HEK293 (cell line): ENCODE data around the gene EIF4H.

Experiments used
- CTCF ChIA-PET: fragments of 350-600 bp; formaldehyde crosslinking; extraction: SDS; loops from one replicate; lab custom pipeline; 2021; ENCODE audit warnings: antibody characterized with exemption; lab: Yijun Ruan, JAX
- POLR2A ChIA-PET: fragments of 300-600 bp; formaldehyde crosslinking; extraction: SDS; loops from one replicate; lab custom pipeline; 2020; ENCODE audit warnings: antibody characterized with exemption, inconsistent platforms; lab: Yijun Ruan, JAX
- H3K27ac ChIP-seq: fragments of 200-500 bp; sonication (Bioruptor generic); 2 replicates; pipeline ENCODE4 v1.5.1; 2014; ENCODE audit warnings: low read depth, low read length, control low read depth, inconsistent platforms; ENCODE audit errors: extremely low read depth
- H3K36me3 ChIP-seq, 2 experiments: fragments of 200-500 bp in 1 of 2; sonication (Bioruptor generic) in 1 of 2; 1 replicate in 1 of 2; 2 replicates in 1 of 2; pipeline ENCODE4 v1.5.1; 2014 to 2017; ENCODE audit warnings: inconsistent platforms in 2 of 2, low read length in 2 of 2; ENCODE audit not compliant: control insufficient read depth in 2 of 2, insufficient read depth in 1 of 2
- H3K4me1 ChIP-seq: fragments of 200-500 bp; sonication (Bioruptor generic); 2 replicates; pipeline ENCODE4 v1.5.1; 2014; ENCODE audit warnings: mild to moderate bottlenecking, low read length, inconsistent platforms; ENCODE audit not compliant: control insufficient read depth, insufficient read depth
- H3K4me3 ChIP-seq: 2 replicates; pipeline ENCODE4 v1.5.1; 2011; ENCODE audit warnings: low read depth, mild to moderate bottlenecking, control low read depth, low read length, moderate library complexity
- H3K9me3 ChIP-seq: fragments of 200-500 bp; sonication (Bioruptor generic); 2 replicates; pipeline ENCODE4 v1.5.1; 2014; ENCODE audit warnings: low read depth, low read length, inconsistent platforms; ENCODE audit not compliant: control insufficient read depth, insufficient read depth
- ATF2 ChIP-seq: fragments of 450-650 bp; formaldehyde crosslinking; IDR thresholded peaks from 2 replicates; pipeline ENCODE4 v1.5.1; 2016; ENCODE audit warnings: missing biosample characterization, missing genetic modification characterization, low read depth
- ZBTB17 ChIP-seq: fragments of 450-650 bp; formaldehyde crosslinking; IDR thresholded peaks from 2 replicates; pipeline ENCODE4 v1.5.1; 2016; ENCODE audit warnings: missing biosample characterization, missing genetic modification characterization
- ZNF10 ChIP-seq: fragments of 450-650 bp; formaldehyde crosslinking; IDR thresholded peaks from 2 replicates; pipeline ENCODE4 v1.5.1; 2017; ENCODE audit warnings: missing biosample characterization, missing genetic modification characterization
- ZNF121 ChIP-seq: fragments of 450-650 bp; formaldehyde crosslinking; IDR thresholded peaks from 2 replicates; pipeline ENCODE4 v1.5.1; 2016; ENCODE audit warnings: missing biosample characterization, missing genetic modification characterization
- ZNF148 ChIP-seq: fragments of 450-650 bp; formaldehyde crosslinking; IDR thresholded peaks from 2 replicates; pipeline ENCODE4 v1.5.0; 2017; ENCODE audit warnings: missing biosample characterization, missing genetic modification characterization, borderline replicate concordance
- ZNF169 ChIP-seq: fragments of 450-650 bp; formaldehyde crosslinking; IDR thresholded peaks from 2 replicates; pipeline ENCODE4 v1.5.1; 2016; ENCODE audit warnings: missing biosample characterization, missing genetic modification characterization
- ZNF324 ChIP-seq: fragments of 450-650 bp; formaldehyde crosslinking; IDR thresholded peaks from 2 replicates; pipeline ENCODE4 v1.5.1; 2016; ENCODE audit warnings: missing biosample characterization, missing genetic modification characterization
- ZNF366 ChIP-seq: fragments of 450-650 bp; formaldehyde crosslinking; conservative IDR thresholded peaks from 2 replicates; pipeline ENCODE4 v1.5.1; 2016; ENCODE audit warnings: missing biosample characterization, missing genetic modification characterization
- ZNF426 ChIP-seq: fragments of 450-650 bp; formaldehyde crosslinking; IDR thresholded peaks from 2 replicates; pipeline ENCODE4 v1.5.1; 2017; ENCODE audit warnings: missing biosample characterization, missing genetic modification characterization, mild to moderate bottlenecking, inconsistent platforms, moderate library complexity
- ZNF629 ChIP-seq: fragments of 450-650 bp; formaldehyde crosslinking; IDR thresholded peaks from 2 replicates; pipeline ENCODE4 v1.5.1; 2017; ENCODE audit warnings: missing biosample characterization, missing genetic modification characterization
- ZNF658 ChIP-seq: fragments of 450-650 bp; formaldehyde crosslinking; IDR thresholded peaks from 2 replicates; pipeline ENCODE4; 2016; ENCODE audit warnings: missing biosample characterization, missing genetic modification characterization
- ZNF701 ChIP-seq: fragments of 450-650 bp; formaldehyde crosslinking; IDR thresholded peaks from 2 replicates; pipeline ENCODE4 v1.5.1; 2016; ENCODE audit warnings: missing biosample characterization, missing genetic modification characterization
- TF ChIP-seq, protein P1 (sequence below): fragments of 450-650 bp; formaldehyde crosslinking; IDR thresholded peaks from 2 replicates; pipeline ENCODE4 v1.5.1; 2017; ENCODE audit warnings: missing biosample characterization, missing genetic modification characterization
- TF ChIP-seq, protein P2 (sequence below): fragments of 450-650 bp; formaldehyde crosslinking; IDR thresholded peaks from 2 replicates; pipeline ENCODE4 v1.5.1; 2017; ENCODE audit warnings: missing biosample characterization, missing genetic modification characterization
- TF ChIP-seq, protein P3 (sequence below): fragments of 450-650 bp; formaldehyde crosslinking; IDR thresholded peaks from 2 replicates; pipeline ENCODE4 v1.5.1; 2016; ENCODE audit warnings: missing biosample characterization, missing genetic modification characterization

Gene EIF4H

GRCh38 chr7:74178632-74179031, 4.5 kb downstream of the EIF4H start:
- H3K36me3 ChIP-seq: peaks cover 3 to 58% of the 10 kb centered on the region in 2 experiments; a peak in 2 of 3 replicates
- H3K4me1 ChIP-seq: peaks cover 22% of the 10 kb centered on the region; the same call in 1 of the 2 replicates
- ChIA-PET POLR2A (no interaction called here), CTCF (interaction anchor here (1.6 to 2.5 kb wide), 4 partner anchors 12 to 222 kb away, joined by 3 to 17 read pairs (median 9); no protein-coding TSS in a partner anchor)
- H3K27ac ChIP-seq: no peak overlapping the region
- H3K9me3 ChIP-seq: no peaks in the 10 kb centered on the region
- H3K4me3 ChIP-seq: no peak overlapping the region
- TF ChIP-seq ZNF629 (peak; percentile 41), ZNF366 (tag by site-specific recombination) (0 out of 2 replicates have a peak, but pooled peaks have one; percentile 12), ZNF324 (tag by site-specific recombination) (0 out of 2 replicates have a peak, but pooled peaks have one; percentile 35), ZNF169 (tag by site-specific recombination) (no peak), ZNF148 (tag by site-specific recombination) (no peak), ATF2 (tag by site-specific recombination) (peak; percentile 59; the same call in 1 of the 2 replicates), ZNF10 (tag by site-specific recombination) (peak; percentile 81), ZNF701 (tag by site-specific recombination) (no peak), ZNF426 (no peak), ZBTB17 (tag by site-specific recombination) (no peak)
- TF ChIP-seq, protein P1, sequence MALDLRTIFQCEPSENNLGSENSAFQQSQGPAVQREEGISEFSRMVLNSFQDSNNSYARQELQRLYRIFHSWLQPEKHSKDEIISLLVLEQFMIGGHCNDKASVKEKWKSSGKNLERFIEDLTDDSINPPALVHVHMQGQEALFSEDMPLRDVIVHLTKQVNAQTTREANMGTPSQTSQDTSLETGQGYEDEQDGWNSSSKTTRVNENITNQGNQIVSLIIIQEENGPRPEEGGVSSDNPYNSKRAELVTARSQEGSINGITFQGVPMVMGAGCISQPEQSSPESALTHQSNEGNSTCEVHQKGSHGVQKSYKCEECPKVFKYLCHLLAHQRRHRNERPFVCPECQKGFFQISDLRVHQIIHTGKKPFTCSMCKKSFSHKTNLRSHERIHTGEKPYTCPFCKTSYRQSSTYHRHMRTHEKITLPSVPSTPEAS (tag by site-specific recombination): peak; percentile 46; the same call in 1 of the 2 replicates
- TF ChIP-seq, protein P2, sequence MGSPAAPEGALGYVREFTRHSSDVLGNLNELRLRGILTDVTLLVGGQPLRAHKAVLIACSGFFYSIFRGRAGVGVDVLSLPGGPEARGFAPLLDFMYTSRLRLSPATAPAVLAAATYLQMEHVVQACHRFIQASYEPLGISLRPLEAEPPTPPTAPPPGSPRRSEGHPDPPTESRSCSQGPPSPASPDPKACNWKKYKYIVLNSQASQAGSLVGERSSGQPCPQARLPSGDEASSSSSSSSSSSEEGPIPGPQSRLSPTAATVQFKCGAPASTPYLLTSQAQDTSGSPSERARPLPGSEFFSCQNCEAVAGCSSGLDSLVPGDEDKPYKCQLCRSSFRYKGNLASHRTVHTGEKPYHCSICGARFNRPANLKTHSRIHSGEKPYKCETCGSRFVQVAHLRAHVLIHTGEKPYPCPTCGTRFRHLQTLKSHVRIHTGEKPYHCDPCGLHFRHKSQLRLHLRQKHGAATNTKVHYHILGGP (tag by site-specific recombination): peak; percentile 43; the same call in 1 of the 2 replicates
- TF ChIP-seq, protein P3, sequence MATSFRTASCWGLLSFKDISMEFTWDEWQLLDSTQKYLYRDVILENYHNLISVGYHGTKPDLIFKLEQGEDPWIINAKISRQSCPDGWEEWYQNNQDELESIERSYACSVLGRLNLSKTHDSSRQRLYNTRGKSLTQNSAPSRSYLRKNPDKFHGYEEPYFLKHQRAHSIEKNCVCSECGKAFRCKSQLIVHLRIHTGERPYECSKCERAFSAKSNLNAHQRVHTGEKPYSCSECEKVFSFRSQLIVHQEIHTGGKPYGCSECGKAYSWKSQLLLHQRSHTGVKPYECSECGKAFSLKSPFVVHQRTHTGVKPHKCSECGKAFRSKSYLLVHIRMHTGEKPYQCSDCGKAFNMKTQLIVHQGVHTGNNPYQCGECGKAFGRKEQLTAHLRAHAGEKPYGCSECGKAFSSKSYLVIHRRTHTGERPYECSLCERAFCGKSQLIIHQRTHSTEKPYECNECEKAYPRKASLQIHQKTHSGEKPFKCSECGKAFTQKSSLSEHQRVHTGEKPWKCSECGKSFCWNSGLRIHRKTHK (tag by site-specific recombination): no peak

DNA sequence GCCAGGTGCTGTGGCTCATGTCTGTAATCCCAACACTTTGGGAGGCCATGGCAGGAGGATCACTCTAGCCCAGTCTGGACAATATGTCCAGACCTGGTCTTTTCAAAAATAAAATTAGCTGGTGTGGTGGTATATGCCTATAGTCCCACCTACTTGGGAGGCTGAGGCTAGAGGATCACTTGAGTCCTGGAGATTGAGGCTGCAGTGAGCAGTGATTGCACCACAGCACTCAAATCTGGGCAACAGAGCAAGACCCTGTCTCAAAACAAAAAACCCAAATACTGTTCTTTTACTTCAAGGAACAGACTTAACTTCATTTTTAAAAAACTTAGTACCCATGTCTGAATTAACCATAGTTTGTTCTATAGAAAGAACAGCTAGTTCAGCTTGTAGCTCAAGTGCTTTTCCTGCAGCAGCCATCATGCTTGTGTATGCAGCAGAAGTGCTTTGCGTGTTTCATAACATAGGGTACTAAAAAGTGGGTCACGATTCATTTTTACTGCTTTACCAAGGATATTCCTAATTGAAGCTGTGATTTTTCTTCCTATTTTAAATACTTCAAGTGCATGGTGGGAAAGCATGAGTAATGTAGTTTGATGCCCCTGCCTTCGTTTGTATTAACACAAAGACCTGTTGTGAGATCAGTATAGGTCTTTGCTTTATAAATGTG, 5.9 kb downstream of the EIF4H start:
- Histone ChIP-seq H3K9me3 (no peaks in the 10 kb centered on the region), H3K36me3 (peaks cover 10 to 70% of the 10 kb centered on the region in 2 experiments; a peak in 2 of 3 replicates), H3K4me3 (no peak overlapping the region), H3K4me1 (peaks cover 22% of the 10 kb centered on the region; the same call in 1 of the 2 replicates), H3K27ac (no peak overlapping the region)
- ChIA-PET CTCF (interaction anchor here (0.5 to 2.5 kb wide), 6 partner anchors 10 to 221 kb away, joined by 3 to 17 read pairs (median 5); no protein-coding TSS in a partner anchor), POLR2A (interaction anchor here (0.6 to 0.7 kb wide), 2 partner anchors 62 to 546 kb away, joined by 3 read pairs; no protein-coding TSS in a partner anchor)
- TF ChIP-seq ZNF121 (peak; percentile 79), ZNF658 (tag by site-specific recombination) (no peak)
- TF ChIP-seq, all 188 proteins: peak for 1
